ENCODE data around the gene XKR7.
"Not testable (repeated sequence)": the region's sequence is repeated elsewhere in the genome, so short reads cannot be mapped to it uniquely, and the experiment has no call there.

XKR7 gene

DNA sequence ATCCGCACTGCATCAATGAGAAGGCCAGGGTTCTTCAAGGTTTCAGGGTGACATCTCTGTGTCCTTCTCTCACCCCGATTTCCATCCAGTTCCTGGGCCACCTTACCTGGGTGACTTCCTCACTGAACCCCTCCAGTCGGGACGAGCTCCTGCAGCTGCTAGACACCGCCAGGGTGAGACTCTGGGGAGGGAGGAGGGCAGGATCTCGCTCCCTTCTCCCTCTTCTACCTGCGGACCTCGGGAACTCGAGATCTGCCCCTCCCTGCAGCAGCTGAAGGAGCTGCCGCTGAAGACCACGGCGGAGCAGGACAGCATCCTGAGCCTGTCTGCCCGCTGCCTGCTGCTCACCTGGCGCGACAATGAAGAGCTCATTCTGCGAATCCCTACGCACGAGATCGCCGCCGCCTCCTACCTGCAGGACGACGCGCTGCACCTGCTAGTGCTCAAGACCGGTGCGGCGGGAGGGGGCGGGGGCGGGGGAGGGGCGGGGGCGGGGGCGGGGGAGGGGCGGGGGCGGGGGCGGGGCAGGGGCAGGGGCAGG is 49.8 kb downstream of the XKR7 start:
- DNase-seq: peak; percentile 47

DNA sequence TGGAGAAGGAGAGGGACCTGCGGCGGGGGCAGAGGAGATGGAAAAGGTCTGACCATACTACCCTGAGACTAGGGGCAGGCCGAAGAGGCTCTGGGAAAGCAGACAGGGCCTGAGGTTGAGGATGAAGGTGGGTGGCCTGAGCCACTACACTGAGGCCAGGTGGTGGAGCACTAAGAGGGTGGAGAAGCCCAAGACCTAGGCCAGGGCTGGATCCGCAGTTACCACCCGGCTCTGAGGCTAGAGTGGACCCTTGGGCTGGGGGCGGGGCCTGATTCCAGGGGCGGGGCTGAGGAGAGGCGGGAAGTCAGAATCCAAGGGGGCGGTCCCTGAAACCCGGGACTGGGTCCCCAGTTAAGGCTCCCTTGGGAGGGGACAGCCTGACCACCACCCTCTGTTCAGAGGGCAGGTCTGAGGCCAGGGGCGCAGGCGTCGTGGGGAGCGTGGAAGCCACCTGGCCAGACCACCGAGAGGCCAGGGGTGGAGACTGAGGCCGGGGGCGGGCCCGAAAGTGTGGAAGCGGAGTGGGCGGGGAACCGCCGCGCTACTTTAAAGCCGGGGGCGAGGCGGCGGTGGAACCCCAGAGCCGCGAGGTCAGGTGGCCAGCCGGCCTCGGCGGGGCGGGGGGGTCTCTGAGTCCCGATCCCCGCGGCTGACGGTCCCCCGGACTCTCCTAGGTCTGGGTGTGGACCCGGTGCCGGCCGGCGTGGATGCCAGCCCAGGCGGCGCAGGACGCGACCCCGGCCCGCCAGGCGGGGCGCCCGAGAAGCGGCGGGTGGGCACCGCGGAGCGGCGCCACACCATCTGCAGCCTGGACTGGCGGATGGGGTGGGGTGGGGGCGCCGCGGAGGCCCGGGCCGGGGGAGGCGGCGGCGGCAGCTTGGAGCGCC is 50.6 kb downstream of the XKR7 start:
- peak; percentile 92 for DNase-seq

DNA sequence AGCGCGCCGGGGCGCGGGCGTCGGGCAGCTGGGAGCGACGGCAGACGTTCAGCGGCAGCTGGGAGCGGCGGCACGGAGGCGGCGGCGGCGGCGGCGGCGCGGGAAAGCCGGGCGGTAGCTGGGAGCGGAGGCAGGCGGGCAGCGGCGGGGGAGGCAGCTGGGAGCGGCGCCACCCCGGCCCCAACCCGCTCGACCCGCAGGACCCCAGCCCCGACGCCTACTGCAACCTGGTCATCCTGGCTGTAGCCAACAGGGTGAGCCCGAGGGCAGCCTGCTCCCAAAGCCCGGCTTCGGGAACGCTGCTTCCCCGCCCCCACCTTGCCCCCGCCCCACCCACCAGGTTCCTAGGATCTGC is 51.2 kb downstream of the XKR7 start:
- DNase-seq: no peak

DNA sequence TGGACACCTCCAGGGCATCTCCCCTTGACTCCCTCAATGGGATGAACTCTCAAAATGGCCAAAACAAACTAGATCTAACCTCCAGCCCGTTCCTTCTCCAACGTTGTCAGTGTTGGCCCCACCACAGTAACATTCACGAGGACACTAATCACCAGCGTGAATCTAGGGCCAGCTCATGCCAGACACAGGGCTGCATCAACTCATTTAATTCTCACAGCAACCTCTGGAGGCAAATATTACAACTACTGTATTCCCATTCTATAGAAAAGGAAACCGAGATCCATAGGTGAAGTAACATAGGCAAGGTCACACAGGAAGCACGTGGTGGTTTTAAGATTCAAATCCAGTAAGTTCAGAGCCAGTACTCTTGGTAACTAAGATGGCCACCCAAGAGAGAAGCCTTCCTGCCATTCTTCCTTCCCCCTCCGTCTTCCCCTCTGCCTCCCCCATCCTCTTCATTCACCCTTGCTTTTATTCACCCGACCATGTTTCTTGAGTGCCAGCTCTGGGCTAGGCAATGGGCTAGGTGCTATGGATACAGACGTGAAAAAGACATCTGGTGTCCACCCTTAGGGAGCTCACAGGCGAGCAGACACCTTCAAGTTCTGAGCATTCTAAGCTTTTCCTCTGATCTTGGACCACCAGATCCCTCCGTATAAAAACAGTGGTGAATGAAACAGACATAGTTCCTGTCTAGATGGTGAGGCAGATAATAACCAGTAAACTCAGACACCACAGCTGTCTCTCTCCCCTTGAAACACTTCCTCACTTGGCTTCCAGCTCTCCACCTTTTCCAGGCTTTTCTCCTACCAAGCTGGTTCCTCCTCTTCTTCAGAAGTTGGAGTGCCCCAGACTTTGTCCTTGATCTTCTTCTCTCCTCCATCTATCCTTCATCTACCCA is 51.9 kb downstream of the XKR7 start:
- DNase-seq: no peak

DNA sequence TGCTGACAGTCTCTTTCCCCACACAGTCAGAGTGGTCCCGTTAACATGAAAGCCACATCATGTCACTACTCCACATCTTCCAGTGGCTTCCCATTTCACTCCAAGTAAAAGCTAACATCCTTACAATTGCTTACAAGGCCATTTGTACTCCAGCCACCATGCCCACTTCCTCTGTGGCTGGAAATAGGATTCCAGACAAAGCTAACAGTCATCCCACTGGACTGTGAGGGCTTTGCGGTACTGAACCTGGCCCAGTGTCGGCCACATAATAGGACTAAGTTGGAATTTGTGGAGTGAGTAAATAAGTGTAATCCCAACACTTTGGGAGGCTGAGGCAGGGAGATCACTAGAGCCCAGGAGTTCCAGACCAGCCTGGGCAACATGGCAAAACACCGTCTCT is 53.1 kb downstream of the XKR7 start:
- no peak for DNase-seq

DNA sequence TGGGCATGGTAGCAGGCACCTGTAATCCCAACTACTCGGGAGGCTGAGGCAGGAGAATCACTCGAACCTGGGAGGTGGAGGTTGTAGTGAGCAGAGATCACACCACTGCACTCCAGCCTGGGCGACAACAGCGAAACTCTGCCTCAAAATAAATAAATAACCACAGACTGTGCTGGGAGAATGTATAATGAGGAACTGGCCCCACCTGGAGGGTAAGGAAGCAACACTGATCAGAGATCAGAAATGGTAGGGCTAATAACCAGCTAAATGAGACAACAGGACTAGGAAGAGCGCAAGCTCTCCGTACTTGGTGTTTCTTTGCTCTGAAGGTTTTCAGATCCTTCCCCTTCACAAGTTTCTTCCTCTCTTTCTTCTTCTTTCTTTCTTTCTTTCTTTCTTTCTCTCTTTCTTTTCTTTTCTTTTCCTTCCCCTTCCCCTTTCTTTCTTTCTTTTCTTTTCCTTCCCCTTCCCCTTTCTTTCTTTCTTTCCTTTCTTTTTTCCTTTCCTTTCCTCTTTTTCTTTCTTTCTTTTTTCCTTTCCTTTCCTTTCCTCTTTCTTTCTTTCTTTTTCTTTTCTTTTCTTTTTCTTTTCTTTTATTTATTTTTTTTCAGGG is 56.8 kb downstream of the XKR7 start:
- no peak for DNase-seq

DNA sequence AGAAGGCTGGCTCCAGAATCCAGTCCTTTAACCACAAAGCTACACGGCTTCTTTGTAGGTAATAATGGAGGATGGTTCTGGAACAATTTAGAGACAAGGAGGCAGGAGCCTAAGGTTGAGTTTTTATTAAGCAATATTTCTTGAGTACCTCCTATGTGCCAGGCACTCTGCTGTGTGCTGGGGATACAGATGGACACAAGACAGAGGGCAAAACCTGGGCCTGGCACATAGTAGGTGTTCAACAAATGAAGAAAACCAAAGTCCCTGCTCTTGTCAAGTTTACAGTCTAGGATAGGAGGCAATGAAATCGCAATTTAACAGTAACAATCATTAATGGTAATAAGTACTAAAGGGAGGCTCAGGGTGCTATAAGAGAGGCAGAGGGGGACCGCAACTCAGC is 59.7 kb downstream of the XKR7 start:
- no peak for DNase-seq

DNA sequence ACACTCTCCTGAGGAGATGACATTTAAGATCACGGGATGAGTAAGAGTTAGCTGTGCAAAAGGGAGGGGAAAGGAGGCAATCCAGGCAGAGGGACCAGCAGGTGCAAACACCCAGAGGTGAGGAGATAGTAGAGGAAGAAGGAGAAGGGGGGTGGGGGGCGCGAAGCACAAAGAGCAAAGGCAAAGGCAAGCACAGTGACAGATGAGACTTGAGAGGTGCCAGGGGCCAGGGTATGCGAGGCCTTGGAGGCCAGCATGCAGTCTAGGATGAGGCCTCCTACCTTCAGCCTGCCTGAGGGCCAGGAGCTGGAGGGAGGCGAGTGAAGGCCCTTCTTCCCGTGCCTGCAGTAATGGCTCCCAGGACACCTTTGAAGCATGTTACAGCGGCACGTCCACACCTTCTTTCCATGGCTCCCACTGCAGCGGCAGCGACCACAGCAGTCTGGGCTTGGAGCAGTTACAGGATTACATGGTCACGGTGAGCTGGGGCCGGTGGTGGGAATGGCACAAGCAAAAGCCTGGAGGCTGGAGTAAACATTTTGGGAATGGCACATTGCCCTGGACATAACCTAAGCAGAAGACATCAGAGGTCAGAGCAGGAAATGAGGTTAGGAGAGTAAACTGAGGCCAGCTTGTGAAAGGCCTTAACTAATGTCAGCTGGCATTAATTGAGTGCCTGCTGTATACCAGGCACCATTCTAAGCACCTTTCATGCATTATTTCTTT is 60.9 kb downstream of the XKR7 start:
- DNase-seq: peak; percentile 48

DNA sequence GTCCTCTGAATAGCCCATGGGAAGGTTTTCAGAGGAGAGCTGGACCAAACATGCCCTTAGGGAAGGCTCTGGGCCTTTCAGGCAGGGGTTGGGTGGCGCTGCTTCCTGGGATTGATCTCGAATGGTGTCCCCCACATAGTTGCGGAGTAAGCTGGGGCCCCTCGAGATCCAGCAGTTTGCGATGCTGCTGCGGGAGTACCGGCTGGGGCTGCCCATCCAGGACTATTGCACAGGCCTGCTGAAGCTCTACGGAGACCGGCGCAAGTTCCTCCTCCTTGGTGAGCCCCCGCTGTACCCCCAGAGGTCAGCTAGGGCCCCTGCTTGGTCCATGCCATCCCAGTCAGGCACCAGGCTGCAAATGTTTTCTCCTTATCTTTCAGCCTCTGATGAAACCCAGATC is 61.6 kb downstream of the XKR7 start:
- no peak for DNase-seq

DNA sequence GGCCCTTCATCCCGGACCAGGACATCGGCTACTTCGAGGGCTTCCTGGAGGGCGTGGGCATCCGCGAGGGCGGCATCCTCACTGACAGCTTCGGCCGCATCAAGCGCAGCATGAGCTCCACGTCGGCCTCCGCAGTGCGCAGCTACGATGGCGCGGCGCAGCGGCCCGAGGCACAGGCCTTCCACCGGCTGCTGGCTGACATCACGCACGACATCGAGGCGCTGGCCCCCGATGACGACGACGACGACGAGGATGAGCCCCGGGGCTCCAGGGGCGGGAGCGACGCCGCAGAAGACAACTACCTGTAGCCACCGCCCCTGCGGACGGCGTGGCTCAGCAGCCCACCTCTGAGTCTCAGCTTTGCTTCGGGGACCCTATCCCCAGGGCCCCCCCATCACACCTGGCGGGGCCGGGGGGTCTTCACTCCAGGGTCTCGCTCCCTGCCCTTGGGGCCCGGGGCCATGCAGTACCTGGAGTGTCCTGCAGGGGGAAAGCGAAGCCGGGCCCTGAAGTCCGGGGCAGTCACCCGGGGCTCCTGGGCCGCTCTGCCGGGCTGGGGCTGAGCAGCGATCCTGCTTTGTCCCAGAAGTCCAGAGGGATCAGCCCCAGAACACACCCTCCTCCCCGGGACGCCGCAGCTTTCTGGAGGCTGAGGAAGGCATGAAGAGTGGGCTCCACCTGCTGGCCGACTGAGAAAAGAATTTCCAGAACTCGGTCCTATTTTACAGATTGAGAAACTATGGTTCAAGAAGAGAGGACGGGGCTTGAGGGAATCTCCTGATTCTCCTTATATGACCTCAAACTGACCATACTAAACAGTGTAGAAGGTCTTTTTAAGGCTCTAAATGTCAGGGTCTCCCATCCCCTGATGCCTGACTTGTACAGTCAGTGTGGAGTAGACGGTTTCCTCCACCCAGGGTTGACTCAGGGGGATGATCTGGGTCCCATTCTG is 63.3 kb downstream of the XKR7 start:
- peak; percentile 70 for DNase-seq

DNA sequence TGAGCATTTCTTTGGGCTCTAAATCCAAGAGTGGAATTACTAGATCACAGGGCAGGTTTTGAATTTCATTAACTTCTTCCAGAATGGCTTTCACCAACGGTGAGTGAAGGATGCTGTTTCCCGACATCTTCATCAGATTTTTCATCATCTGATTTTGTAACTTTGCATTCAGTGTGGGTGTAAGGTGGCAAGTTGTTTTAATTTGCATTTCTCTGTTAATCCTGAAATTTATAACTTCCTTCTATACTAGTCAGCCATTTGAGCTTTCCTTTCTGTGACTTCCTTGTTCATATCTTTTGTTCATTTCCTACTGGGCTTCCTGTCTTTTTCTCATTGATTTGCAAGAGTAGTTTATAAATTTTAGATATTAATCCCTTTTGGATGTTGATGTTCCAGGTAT is 65.4 kb downstream of the XKR7 start:
- DNase-seq: no peak

DNA sequence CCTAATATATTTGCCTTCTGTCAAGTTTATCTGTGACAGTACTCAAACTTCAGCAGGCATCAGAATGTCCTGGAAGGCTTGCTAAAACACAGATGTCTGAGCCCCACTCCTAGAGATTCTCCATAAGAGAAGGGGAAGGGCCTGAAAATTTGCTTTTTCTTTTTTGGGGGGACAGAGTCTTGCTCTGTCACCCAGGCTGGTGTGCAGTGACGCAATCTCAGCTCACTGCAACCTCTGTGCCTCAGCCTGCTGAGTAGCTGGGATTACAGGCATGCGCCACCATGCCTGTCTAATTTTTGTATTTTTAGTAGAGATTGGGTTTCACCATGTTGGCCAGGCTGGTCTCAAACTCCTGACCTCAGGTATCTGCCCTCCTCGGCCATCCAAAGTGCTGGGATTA is 65.8 kb downstream of the XKR7 start:
- DNase-seq: not testable (repeated sequence)

DNA sequence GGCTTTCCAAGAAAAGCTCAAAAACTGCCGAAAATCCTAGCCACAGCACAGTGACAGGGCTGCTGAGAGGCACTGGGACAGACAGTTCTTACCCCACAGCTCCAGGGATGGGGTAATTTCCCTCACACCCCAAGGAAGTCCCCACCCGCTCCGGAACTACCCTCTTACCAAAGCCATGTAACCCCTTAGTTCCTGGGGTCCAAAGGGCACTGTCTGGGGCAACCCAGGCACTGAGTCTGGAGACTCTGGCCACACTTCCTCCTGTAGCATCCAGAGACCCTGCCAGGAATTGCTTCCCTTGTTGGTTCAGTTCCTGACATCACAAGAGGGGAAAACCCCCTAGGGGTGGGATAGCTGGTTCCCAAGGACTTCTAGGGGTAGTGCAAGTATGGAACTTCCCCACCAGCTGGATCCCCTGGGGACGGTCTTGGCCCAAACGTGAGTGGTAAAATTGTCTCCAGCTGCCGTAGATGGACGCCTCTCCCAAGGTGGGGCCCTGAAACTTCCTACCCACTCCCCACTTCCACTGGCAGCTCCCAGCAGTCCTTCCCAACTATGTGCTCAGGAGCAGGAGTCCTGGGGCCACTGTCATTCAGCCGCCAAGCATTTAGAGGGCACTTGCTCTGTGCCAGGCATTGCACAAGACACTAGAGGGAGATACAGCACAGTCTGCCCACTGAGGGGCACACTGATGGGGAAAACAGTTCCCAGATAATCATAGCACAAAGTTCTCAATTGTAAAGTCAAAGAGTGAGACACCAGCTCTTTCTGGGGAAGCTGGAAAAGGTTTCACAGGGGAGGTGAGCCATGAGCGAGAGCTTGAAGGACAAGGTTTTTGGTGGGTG is 66.9 kb downstream of the XKR7 start:
- no peak for DNase-seq

DNA sequence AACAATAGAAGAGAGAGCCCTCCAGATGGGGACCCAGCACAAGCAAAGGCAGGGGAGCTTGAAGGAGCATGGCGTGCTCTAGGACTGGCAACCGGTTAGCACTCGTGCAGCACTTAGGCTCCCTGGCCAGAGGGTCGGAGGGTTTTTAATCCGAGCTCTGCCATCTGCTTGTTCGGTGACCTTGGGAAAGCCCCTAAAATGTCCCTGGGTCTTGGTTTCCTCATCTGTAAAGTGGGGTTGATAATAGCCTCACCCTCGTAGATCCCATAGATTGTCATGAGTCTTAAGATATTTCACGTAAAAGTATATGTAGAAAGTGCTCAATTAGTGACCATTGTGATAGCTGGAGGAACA is 67.5 kb downstream of the XKR7 start:
- DNase-seq: no peak

DNA sequence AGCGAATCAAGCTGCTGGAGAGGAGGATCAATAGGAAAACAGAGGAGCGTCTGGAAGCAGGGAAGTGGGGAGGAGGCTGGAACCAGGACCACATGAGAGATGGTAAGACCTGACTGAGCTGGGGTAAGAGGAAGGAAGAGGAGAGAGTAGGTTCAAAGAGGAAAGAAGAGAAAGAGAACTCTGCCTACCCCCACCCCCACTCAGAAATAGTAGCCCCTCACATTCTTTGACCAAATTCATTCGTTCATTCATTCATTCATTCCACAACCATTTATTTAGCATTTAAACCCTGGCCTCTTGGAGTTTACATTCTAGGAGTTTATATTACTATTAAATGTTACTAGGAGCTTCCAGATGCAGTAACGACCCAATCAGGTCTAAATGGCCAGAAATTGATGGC is 68.3 kb downstream of the XKR7 start:
- no peak for DNase-seq

DNA sequence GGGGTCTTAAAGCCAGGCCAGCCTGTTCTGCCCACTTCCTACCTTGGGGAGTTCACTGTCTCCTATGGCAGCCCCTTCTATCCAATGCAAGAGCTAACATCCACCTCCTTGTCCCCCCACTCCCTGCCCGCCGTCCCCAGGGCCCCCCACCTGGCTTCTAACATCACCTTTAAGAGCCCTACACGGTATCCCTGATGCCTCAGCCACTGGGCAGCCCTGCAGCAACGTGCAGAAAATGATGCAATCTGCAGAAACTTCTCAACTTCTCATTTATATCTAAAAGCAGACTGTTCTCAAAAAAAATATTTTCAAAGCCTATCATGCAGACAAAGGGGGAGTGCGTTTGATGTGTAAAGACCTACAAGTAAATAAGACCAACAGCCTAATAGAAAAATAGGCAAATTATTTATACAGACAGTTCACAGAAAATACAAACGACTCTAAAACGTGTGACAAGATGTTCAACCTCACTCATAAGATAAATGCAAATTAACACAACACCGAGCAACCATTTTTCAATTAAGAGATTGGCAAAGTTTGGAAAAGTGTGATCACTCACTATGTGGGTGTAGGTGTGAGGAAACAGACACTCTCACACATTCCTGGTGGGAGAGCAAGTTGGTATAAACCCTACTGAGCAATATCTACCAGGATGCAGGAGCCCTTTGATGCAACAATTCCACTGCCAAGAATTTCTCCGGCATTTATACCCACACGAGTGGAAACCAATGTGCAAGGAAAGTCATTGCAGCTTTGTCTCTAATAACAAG is 69.0 kb downstream of the XKR7 start:
- DNase-seq: no peak

DNA sequence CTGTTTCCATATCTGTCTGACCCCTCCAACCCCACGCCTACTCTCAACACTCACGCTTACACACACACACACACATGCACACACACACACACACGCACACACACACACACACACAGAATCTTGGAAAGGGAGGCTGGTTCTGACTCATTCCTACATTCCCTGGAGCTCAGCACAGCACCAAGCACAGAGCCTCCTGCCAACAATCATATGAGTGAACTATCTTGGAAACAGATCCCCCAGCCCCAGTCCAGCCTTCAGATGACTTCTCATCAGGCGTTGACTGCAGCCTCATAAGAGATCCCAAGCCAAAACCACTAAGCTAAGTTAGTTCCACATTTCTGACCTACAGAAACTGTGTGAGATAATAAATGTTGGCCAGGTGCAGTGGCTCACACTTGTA is 70.0 kb downstream of the XKR7 start:
- no peak for DNase-seq

DNA sequence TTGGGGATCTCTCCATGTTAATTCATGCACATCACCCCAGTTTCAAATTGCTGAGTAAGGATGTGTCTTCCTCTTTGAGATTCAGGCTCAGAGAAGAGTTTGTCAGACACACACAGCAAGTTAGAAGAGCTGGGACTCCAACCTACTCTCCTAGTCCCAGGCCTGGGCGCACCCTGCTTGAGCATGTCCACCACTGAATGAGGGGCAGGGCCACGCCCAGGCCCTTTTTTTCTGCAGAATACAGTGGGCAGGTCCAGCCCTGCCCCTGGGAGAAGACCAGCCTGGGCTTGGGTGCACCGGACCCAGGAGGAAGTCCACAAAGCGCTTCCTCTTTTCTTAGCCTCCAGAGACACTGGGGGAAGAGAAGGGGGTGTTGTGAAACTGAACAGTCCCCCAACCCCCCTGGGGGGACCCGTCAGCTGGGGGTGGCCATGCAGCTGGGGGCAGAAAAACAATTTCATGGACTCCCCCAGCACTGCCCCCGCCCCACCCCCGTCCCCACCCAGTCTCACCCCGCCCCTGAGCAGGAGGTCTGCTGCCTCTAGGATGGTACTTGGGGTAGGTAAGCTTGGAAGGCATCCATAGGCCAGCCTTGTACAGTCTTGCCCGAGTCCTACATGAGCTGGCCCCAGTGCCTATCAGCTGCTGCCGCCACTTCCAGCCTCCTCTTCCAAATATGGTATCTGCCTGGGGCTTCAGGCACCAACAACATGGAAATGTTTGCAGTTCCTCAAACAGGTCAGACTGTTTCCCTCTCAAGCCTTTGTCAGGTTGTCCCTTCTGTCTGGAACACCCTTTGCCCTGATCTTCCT is 72.4 kb downstream of the XKR7 start:
- DNase-seq: no peak
